ENCODE results near the gene CUX1.
"Not testable (repeated sequence)": the region's sequence is repeated elsewhere in the genome, so short reads cannot be mapped to it uniquely, and the experiment has no call there.

CUX1 gene

DNA sequence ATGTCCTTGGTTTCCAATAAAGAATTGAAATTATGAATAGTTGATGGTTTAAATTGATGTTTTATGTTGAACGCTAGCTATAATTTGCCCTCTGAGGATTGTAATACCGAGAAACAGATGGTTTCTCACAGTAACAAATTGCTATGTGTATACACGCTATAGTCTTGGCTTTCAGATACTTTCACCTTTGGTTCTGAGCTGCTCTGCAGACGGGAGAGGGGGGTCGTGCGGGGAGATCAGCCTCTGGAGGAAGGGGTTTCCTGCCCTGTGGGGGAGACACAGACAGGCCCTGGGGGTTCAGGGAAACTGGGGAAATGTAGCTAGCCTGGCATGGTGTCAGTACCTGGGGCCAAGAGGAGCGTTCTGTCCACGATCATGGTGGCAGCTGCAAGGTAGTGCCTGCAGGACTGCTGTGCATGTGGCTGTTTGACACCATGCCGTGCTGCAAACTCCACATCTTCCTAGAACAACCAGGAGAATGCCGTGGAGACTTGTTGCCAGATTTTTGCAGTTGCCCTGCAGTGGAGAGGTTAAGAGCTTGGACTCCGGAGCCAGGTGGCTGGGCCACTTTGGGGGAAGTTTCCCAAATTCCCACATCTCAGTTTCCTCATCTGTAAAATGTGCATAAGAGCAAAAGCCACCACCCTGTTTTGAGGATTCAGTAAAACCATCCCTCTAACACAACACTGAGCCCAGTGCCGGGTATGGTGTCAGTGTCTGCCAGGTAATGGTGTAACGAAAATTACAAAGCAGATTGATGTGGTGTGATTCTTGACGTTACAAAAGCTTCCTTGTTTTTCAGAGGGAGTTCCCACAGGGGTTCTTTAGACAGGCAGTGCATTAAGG is 167.9 kb downstream of the CUX1 start:
- Histone ChIP-seq H3K4me1 (peaks cover 14% of the 10 kb centered on the region), H3K4me3 (ENCODE audit: low read depth, low read length) (no peak overlapping the region)
- TF ChIP-seq, protein P1, sequence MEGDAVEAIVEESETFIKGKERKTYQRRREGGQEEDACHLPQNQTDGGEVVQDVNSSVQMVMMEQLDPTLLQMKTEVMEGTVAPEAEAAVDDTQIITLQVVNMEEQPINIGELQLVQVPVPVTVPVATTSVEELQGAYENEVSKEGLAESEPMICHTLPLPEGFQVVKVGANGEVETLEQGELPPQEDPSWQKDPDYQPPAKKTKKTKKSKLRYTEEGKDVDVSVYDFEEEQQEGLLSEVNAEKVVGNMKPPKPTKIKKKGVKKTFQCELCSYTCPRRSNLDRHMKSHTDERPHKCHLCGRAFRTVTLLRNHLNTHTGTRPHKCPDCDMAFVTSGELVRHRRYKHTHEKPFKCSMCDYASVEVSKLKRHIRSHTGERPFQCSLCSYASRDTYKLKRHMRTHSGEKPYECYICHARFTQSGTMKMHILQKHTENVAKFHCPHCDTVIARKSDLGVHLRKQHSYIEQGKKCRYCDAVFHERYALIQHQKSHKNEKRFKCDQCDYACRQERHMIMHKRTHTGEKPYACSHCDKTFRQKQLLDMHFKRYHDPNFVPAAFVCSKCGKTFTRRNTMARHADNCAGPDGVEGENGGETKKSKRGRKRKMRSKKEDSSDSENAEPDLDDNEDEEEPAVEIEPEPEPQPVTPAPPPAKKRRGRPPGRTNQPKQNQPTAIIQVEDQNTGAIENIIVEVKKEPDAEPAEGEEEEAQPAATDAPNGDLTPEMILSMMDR (IDR thresholded peaks at IDR 0.05; ENCODE audit: low read depth, low read length): no peak

GRCh38 chr7:101985903-101986734 is 168.7 kb downstream of the CUX1 start:
- Histone ChIP-seq H3K36me3 (no peaks in the 10 kb centered on the region), H3K27me3 (no peaks in the 10 kb centered on the region), H3K4me1 (peaks cover 14% of the 10 kb centered on the region), H3K9me3 (0 out of 2 replicates have a peak, but pooled peaks cover 2% of the 10 kb centered on the region), H3K4me3 (ENCODE audit: low read depth, low read length) (no peak overlapping the region)
- TF ChIP-seq, protein P1 (IDR thresholded peaks at IDR 0.05; ENCODE audit: low read depth, low read length): no peak
- no peak for DNase-seq

More for the DNA sequence above, 167.9 kb downstream of the CUX1 start:
- no peak for DNase-seq
- 0 out of 2 replicates have a peak, but pooled peaks cover 2% of the 10 kb centered on the region for H3K9me3 ChIP-seq
- no peaks in the 10 kb centered on the region for H3K36me3 ChIP-seq
- H3K27me3 ChIP-seq: no peaks in the 10 kb centered on the region

DNA sequence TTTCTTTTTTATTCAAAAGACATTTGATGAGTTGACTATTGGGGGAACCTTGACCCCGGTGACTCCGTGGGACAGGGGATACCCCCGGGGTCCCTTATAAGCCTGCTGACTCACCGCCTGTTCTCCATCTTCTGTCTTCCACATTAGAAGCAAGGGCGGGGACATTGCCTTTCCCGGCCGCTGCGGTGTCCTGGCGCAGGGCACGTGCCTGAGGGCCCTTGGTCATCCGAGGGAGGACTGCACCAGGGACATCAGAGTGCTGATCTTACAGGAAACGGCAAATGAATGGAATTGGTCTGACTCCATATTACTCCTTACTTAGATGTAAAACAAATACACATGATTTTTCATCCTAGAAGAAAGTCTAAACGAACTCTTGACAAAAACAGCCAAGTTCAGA is 170.1 kb downstream of the CUX1 start:
- Histone ChIP-seq H3K9me3 (0 out of 2 replicates have a peak, but pooled peaks cover 2% of the 10 kb centered on the region), H3K27me3 (no peaks in the 10 kb centered on the region), H3K4me3 (ENCODE audit: low read depth, low read length) (no peak overlapping the region), H3K4me1 (peaks cover 14% of the 10 kb centered on the region), H3K36me3 (no peaks in the 10 kb centered on the region)
- TF ChIP-seq, protein P1 (IDR thresholded peaks at IDR 0.05; ENCODE audit: low read depth, low read length): no peak
- DNase-seq: no peak

- DNase-seq; H3K36me3 ChIP-seq; H3K27me3 ChIP-seq; H3K9me3 ChIP-seq; H3K4me3 ChIP-seq (ENCODE audit: low read depth, low read length): not testable (repeated sequence)
- peaks cover 14% of the 10 kb centered on the region for H3K4me1 ChIP-seq
Observed at GRCh38 chr7:101988060-101988459, 170.6 kb downstream of the CUX1 start.

DNA sequence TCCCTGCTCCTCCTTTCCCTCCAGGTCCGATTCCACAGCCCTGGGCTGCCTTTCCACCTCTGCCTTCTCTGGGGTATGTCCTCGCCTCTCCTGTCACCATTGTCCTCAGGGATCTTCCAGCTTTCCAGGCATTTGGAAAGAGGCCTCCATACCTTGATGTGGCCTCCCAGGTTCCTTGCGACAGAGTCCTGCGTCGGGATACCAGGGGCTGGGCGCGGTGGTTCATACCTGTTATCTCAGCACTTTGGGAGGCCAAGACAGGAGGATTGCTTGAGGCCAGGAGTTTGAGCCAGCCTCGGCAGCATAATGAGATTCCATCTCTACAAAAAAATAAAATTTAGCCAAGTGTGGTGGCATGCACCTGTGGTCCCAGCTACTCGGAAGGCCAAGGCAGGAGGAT is 171.1 kb downstream of the CUX1 start:
- no peaks in the 10 kb centered on the region for H3K36me3 ChIP-seq
- peaks cover 14% of the 10 kb centered on the region for H3K4me1 ChIP-seq
- TF ChIP-seq, protein P1 (IDR thresholded peaks at IDR 0.05; ENCODE audit: low read depth, low read length): no peak
- no peak for DNase-seq
- H3K27me3 ChIP-seq: no peaks in the 10 kb centered on the region
- H3K4me3 ChIP-seq (ENCODE audit: low read depth, low read length): no peak overlapping the region
- H3K9me3 ChIP-seq: 0 out of 2 replicates have a peak, but pooled peaks cover 2% of the 10 kb centered on the region

DNA sequence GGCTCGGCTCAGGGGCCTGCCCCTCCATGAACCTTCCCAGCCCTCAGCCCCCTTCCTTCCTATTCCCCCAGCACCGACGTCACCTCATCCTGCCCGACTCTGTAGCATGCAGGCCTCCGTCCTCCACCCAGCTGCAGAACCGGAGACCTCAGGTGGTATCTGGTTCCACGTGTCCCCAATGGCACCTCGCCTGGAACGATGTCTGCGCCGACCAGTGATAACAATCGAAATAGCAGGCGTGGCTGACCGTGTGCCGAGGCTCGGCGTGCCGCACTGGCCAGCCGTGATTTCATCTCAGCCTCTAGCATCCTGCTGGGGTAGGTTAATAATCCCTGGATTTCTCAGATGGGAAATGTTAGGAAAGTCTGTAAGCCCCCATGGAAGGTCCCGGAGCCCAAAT is 171.7 kb downstream of the CUX1 start:
- H3K4me1 ChIP-seq: peaks cover 14% of the 10 kb centered on the region
- no peak overlapping the region for H3K4me3 ChIP-seq (ENCODE audit: low read depth, low read length)
- no peaks in the 10 kb centered on the region for H3K36me3 ChIP-seq
- no peaks in the 10 kb centered on the region for H3K9me3 ChIP-seq
- no peaks in the 10 kb centered on the region for H3K27me3 ChIP-seq
- peak; percentile 64 for DNase-seq
- TF ChIP-seq, protein P1 (IDR thresholded peaks at IDR 0.05; ENCODE audit: low read depth, low read length): no peak

Measured in BE2C (cell line).